Mesendoderm (in vitro differentiated cells): ENCODE results near the gene ATAD2B.

Experiments used
- DNase-seq: peaks from one replicate; pipeline ENCODE4 v3.0.0; 2013
- H2AK5ac ChIP-seq: 2 replicates; pipeline ENCODE4 v1.6.1; 2013; ENCODE audit warnings: low read length, inconsistent platforms
- H2BK120ac ChIP-seq: 2 replicates; pipeline ENCODE4 v1.6.1; 2013; ENCODE audit warnings: low read depth, mild to moderate bottlenecking, low read length, moderate library complexity, mixed read lengths
- H2BK15ac ChIP-seq: replicated peaks from 2 replicates; pipeline ENCODE4 v1.6.1; 2013; ENCODE audit warnings: low read depth, mild to moderate bottlenecking, moderate library complexity
- H2BK5ac ChIP-seq: 2 replicates; pipeline ENCODE4 v1.6.1; 2013; ENCODE audit warnings: low read length, inconsistent platforms
- H3K18ac ChIP-seq: 2 replicates; pipeline ENCODE4 v1.6.1; 2013; ENCODE audit warnings: mild to moderate bottlenecking, low read length, mixed read lengths
- H3K23ac ChIP-seq: one replicate; pipeline ENCODE4 v1.6.1; 2013; ENCODE audit warnings: low read length
- H3K27ac ChIP-seq: 2 replicates; pipeline ENCODE4 v1.5.1; 2013; ENCODE audit warnings: low read depth, mild to moderate bottlenecking, inconsistent platforms, low read length, moderate library complexity
- H3K27me3 ChIP-seq: 2 replicates; pipeline ENCODE4 v1.6.1; 2013; ENCODE audit warnings: low read length, control low read depth, mild to moderate bottlenecking, inconsistent platforms; ENCODE audit not compliant: insufficient read depth, poor library complexity
- H3K36me3 ChIP-seq: 2 replicates; pipeline ENCODE4 v1.6.1; 2013; ENCODE audit warnings: low read length, inconsistent platforms; ENCODE audit not compliant: control insufficient read depth, insufficient read depth
- H3K4ac ChIP-seq: one replicate; pipeline ENCODE4 v1.6.1; 2013; ENCODE audit warnings: low read depth, mild to moderate bottlenecking, low read length, moderate library complexity
- H3K4me1 ChIP-seq: 2 replicates; pipeline ENCODE4 v1.6.1; 2013; ENCODE audit warnings: low read depth, low read length, inconsistent platforms; ENCODE audit not compliant: control insufficient read depth
- H3K4me2 ChIP-seq: 2 replicates; pipeline ENCODE4 v1.6.1; 2013; ENCODE audit warnings: low read length
- H3K4me3 ChIP-seq: 2 replicates; pipeline ENCODE4 v1.5.1; 2013; ENCODE audit warnings: mild to moderate bottlenecking, low read length
- H3K56ac ChIP-seq: one replicate; pipeline ENCODE4 v1.6.1; 2013; ENCODE audit warnings: low read length
- H3K79me1 ChIP-seq: 2 replicates; pipeline ENCODE4 v1.6.1; 2013; ENCODE audit warnings: low read length, inconsistent platforms
- H3K79me2 ChIP-seq: 2 replicates; pipeline ENCODE4 v1.6.1; 2013; ENCODE audit warnings: mild to moderate bottlenecking, low read length; ENCODE audit not compliant: control insufficient read depth, insufficient read depth
- H3K9ac ChIP-seq: 2 replicates; pipeline ENCODE4 v1.6.1; 2013; ENCODE audit warnings: low read length, inconsistent platforms
- H4K5ac ChIP-seq: one replicate; pipeline ENCODE4 v1.6.1; 2013; ENCODE audit warnings: low read length
- H4K8ac ChIP-seq: one replicate; pipeline ENCODE4 v1.6.1; 2013; ENCODE audit warnings: low read depth, mild to moderate bottlenecking, control low read depth, low read length, moderate library complexity
- WGBS: extraction: QIAGEN DNeasy Blood & Tissue Kit; methylation state at CpG from one replicate; pipeline ENCODE4 v1.1.7; 2013; ENCODE audit warnings: low lambda C conversion rate, missing lambda C conversion rate; ENCODE audit not compliant: insufficient coverage; ENCODE audit errors: extremely low coverage; 5-methylcytosine and 5-hydroxymethylcytosine counted together

ATAD2B gene

GRCh38 chr2:23939987-23940717 is 13.2 kb upstream of the ATAD2B start, which contains the start of gene UBXN2A:
Gene UBXN2A (plus strand): TSS chr2:23940463. CDS start chr2:23958315, 17,852 bp downstream.
- WGBS = no CpG with 5 or more reads among the region's 77 CpGs
- peaks cover 11% of the 10 kb centered on the region for H3K79me2 ChIP-seq
- no peaks in the 10 kb centered on the region for H3K4me1 ChIP-seq
- no peaks in the 10 kb centered on the region for H3K27me3 ChIP-seq
- H3K4me2 ChIP-seq = peak within 1 kb of the TSS; percentile 81
- no peak within 1 kb of the TSS for H2AK5ac ChIP-seq
- peaks cover 4% of the 10 kb centered on the region for H3K79me1 ChIP-seq
- H3K18ac ChIP-seq = peak within 1 kb of the TSS; percentile 97
- peak within 1 kb of the TSS; percentile 6 for H3K4ac ChIP-seq
- peak within 1 kb of the TSS; percentile 92 for H3K27ac ChIP-seq
- H3K4me3 ChIP-seq = peak within 1 kb of the TSS; percentile 85
- no peak within 1 kb of the TSS for H4K5ac ChIP-seq
- no peak within 1 kb of the TSS for H4K8ac ChIP-seq
- H3K23ac ChIP-seq = no peak within 1 kb of the TSS
- H2BK5ac ChIP-seq = peak within 1 kb of the TSS; percentile 52
- H3K36me3 ChIP-seq = no peaks in the 10 kb centered on the region
- H3K56ac ChIP-seq = peak within 1 kb of the TSS; percentile 97
- H2BK15ac ChIP-seq = no peak within 1 kb of the TSS
- H2BK120ac ChIP-seq = no peak within 1 kb of the TSS
- peak within 1 kb of the TSS; percentile 95 for H3K9ac ChIP-seq
- peak; percentile 93 for DNase-seq

- Histone ChIP-seq H2BK15ac (no peak overlapping the region), H4K8ac (no peak overlapping the region), H2BK5ac (no peak overlapping the region), H3K23ac (no peak overlapping the region), H3K56ac (no peak overlapping the region), H3K4ac (no peak overlapping the region), H3K27ac (no peak overlapping the region), H4K5ac (no peak overlapping the region), H3K79me1 (no peaks in the 10 kb centered on the region), H3K18ac (no peak overlapping the region), H2AK5ac (no peak overlapping the region), H3K79me2 (no peaks in the 10 kb centered on the region), H3K9ac (no peak overlapping the region), H3K27me3 (no peaks in the 10 kb centered on the region), H2BK120ac (no peak overlapping the region), H3K4me3 (no peak overlapping the region), H3K4me2 (no peak overlapping the region), H3K4me1 (no peaks in the 10 kb centered on the region), H3K36me3 (no peaks in the 10 kb centered on the region)
- DNase-seq = no peak
- no CpG with 5 or more reads among the region's 1 CpG for WGBS
Measured at GRCh38 chr2:23934259-23934658, 7.3 kb upstream of the ATAD2B start.

GRCh38 chr2:23926290-23926749 is 603 bp downstream of the ATAD2B start:
- no peak overlapping the region for H4K5ac ChIP-seq
- no peak overlapping the region for H2BK15ac ChIP-seq
- no peak overlapping the region for H3K4ac ChIP-seq
- H2BK5ac ChIP-seq = peak overlapping the region; percentile 82
- H3K27ac ChIP-seq = peak overlapping the region; percentile 87
- H3K27me3 ChIP-seq = no peaks in the 10 kb centered on the region
- DNase-seq = peak; percentile 65
- H3K23ac ChIP-seq = peak overlapping the region; percentile 94
- H3K9ac ChIP-seq = peak overlapping the region; percentile 97
- H3K56ac ChIP-seq = peak overlapping the region; percentile 99
- H3K4me3 ChIP-seq = peak overlapping the region; percentile 91
- H3K36me3 ChIP-seq = no peaks in the 10 kb centered on the region
- peak overlapping the region; percentile 66 for H3K18ac ChIP-seq
- peaks cover 22% of the 10 kb centered on the region for H3K79me2 ChIP-seq
- H2BK120ac ChIP-seq = peak overlapping the region; percentile 14
- H2AK5ac ChIP-seq = no peak overlapping the region
- H4K8ac ChIP-seq = no peak overlapping the region
- no peaks in the 10 kb centered on the region for H3K4me1 ChIP-seq
- no CpG with 5 or more reads among the region's 39 CpGs for WGBS
- H3K79me1 ChIP-seq = peaks cover 12% of the 10 kb centered on the region
- peak overlapping the region; percentile 47 for H3K4me2 ChIP-seq

GRCh38 chr2:23925702-23926289 is 1.1 kb downstream of the ATAD2B start:
- no peak overlapping the region for H2BK15ac ChIP-seq
- no peaks in the 10 kb centered on the region for H3K27me3 ChIP-seq
- peaks cover 12% of the 10 kb centered on the region for H3K79me1 ChIP-seq
- peak overlapping the region; percentile 87 for H3K27ac ChIP-seq
- H3K4me2 ChIP-seq = peak overlapping the region; percentile 27
- H4K8ac ChIP-seq = no peak overlapping the region
- peak; percentile 73 for DNase-seq
- H3K36me3 ChIP-seq = no peaks in the 10 kb centered on the region
- no peaks in the 10 kb centered on the region for H3K4me1 ChIP-seq
- WGBS = no CpG with 5 or more reads among the region's 13 CpGs
- peaks cover 22% of the 10 kb centered on the region for H3K79me2 ChIP-seq
- no peak overlapping the region for H4K5ac ChIP-seq
- no peak overlapping the region for H2AK5ac ChIP-seq
- H3K23ac ChIP-seq = no peak overlapping the region
- H3K56ac ChIP-seq = peak overlapping the region; percentile 99
- peak overlapping the region; percentile 66 for H3K18ac ChIP-seq
- no peak overlapping the region for H2BK5ac ChIP-seq
- no peak overlapping the region for H3K4ac ChIP-seq
- peak overlapping the region; percentile 97 for H3K9ac ChIP-seq
- peak overlapping the region; percentile 91 for H3K4me3 ChIP-seq
- H2BK120ac ChIP-seq = no peak overlapping the region

- Histone ChIP-seq H3K27me3 (no peaks in the 10 kb centered on the region), H4K8ac (no peak overlapping the region), H3K18ac (no peak overlapping the region), H3K4me1 (no peaks in the 10 kb centered on the region), H3K79me2 (peaks cover 25% of the 10 kb centered on the region), H3K36me3 (no peaks in the 10 kb centered on the region), H3K56ac (no peak overlapping the region), H3K79me1 (peaks cover 13% of the 10 kb centered on the region), H3K4me2 (no peak overlapping the region), H4K5ac (no peak overlapping the region), H2BK15ac (no peak overlapping the region), H3K9ac (no peak overlapping the region), H2AK5ac (no peak overlapping the region), H3K23ac (no peak overlapping the region), H3K4me3 (no peak overlapping the region), H2BK5ac (no peak overlapping the region), H2BK120ac (no peak overlapping the region), H3K4ac (no peak overlapping the region), H3K27ac (no peak overlapping the region)
- no peak for DNase-seq
- WGBS = no CpG with 5 or more reads among the region's 7 CpGs
Measured at GRCh38 chr2:23924589-23925359, 2.1 kb downstream of the ATAD2B start.
